ENCODE results near the gene ALDH3A1.

- no peak for TF ChIP-seq ZNF331 (CRISPR knock-in tag; IDR thresholded peaks at IDR 0.05; ENCODE audit: low read depth)
- TF ChIP-seq, protein P1, sequence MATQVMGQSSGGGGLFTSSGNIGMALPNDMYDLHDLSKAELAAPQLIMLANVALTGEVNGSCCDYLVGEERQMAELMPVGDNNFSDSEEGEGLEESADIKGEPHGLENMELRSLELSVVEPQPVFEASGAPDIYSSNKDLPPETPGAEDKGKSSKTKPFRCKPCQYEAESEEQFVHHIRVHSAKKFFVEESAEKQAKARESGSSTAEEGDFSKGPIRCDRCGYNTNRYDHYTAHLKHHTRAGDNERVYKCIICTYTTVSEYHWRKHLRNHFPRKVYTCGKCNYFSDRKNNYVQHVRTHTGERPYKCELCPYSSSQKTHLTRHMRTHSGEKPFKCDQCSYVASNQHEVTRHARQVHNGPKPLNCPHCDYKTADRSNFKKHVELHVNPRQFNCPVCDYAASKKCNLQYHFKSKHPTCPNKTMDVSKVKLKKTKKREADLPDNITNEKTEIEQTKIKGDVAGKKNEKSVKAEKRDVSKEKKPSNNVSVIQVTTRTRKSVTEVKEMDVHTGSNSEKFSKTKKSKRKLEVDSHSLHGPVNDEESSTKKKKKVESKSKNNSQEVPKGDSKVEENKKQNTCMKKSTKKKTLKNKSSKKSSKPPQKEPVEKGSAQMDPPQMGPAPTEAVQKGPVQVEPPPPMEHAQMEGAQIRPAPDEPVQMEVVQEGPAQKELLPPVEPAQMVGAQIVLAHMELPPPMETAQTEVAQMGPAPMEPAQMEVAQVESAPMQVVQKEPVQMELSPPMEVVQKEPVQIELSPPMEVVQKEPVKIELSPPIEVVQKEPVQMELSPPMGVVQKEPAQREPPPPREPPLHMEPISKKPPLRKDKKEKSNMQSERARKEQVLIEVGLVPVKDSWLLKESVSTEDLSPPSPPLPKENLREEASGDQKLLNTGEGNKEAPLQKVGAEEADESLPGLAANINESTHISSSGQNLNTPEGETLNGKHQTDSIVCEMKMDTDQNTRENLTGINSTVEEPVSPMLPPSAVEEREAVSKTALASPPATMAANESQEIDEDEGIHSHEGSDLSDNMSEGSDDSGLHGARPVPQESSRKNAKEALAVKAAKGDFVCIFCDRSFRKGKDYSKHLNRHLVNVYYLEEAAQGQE (IDR thresholded peaks at IDR 0.05; ENCODE audit: unreplicated experiment) = no peak
- TF ChIP-seq, protein P2, sequence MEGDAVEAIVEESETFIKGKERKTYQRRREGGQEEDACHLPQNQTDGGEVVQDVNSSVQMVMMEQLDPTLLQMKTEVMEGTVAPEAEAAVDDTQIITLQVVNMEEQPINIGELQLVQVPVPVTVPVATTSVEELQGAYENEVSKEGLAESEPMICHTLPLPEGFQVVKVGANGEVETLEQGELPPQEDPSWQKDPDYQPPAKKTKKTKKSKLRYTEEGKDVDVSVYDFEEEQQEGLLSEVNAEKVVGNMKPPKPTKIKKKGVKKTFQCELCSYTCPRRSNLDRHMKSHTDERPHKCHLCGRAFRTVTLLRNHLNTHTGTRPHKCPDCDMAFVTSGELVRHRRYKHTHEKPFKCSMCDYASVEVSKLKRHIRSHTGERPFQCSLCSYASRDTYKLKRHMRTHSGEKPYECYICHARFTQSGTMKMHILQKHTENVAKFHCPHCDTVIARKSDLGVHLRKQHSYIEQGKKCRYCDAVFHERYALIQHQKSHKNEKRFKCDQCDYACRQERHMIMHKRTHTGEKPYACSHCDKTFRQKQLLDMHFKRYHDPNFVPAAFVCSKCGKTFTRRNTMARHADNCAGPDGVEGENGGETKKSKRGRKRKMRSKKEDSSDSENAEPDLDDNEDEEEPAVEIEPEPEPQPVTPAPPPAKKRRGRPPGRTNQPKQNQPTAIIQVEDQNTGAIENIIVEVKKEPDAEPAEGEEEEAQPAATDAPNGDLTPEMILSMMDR (conservative IDR thresholded peaks at IDR 0.05; ENCODE audit: low read depth in 2 of 2) = peak; percentile 64 to 90
- no peak for TF ChIP-seq JUNB (IDR thresholded peaks at IDR 0.05; ENCODE audit: unreplicated experiment)
- no peak for TF ChIP-seq POLR2AphosphoS5 (IDR thresholded peaks at IDR 0.05; ENCODE audit: low read depth)
- no peak for TF ChIP-seq EZH2 (IDR thresholded peaks at IDR 0.05; ENCODE audit: low read depth, unreplicated experiment)
- no peak for TF ChIP-seq EZH2phosphoT487 (IDR thresholded peaks at IDR 0.05; ENCODE audit: unreplicated experiment)
- no peak for TF ChIP-seq CREB1 (CRISPR knock-in tag; IDR thresholded peaks at IDR 0.05; ENCODE audit: low read depth)
- TF ChIP-seq NANOG (IDR thresholded peaks at IDR 0.05; ENCODE audit: borderline replicate concordance) = no peak
- TF ChIP-seq, protein P3, sequence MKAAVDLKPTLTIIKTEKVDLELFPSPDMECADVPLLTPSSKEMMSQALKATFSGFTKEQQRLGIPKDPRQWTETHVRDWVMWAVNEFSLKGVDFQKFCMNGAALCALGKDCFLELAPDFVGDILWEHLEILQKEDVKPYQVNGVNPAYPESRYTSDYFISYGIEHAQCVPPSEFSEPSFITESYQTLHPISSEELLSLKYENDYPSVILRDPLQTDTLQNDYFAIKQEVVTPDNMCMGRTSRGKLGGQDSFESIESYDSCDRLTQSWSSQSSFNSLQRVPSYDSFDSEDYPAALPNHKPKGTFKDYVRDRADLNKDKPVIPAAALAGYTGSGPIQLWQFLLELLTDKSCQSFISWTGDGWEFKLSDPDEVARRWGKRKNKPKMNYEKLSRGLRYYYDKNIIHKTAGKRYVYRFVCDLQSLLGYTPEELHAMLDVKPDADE (IDR thresholded peaks at IDR 0.05) = no peak
Observed at GRCh38 chr17:19762515-19762961, 14.4 kb upstream of the ALDH3A1 start.
